ENCODE data around the gene FAM110A.
"Not testable (repeated sequence)": the region's sequence is repeated elsewhere in the genome, so short reads cannot be mapped to it uniquely, and the experiment has no call there.

The FAM110A gene

GRCh38 chr20:824490-824889 is 9.0 kb upstream of the FAM110A start:
- no peak for DNase-seq

GRCh38 chr20:824916-825315 is 8.6 kb upstream of the FAM110A start:
- no peak for DNase-seq

- DNase-seq: peak; percentile 69
Measured at GRCh38 chr20:825710-826421, 7.6 kb upstream of the FAM110A start.

GRCh38 chr20:826695-827323 is 6.7 kb upstream of the FAM110A start:
- no peak for DNase-seq

GRCh38 chr20:827981-828380 is 5.5 kb upstream of the FAM110A start:
- DNase-seq: not testable (repeated sequence)

- DNase-seq: no peak
Measured at GRCh38 chr20:828987-829386, 4.5 kb upstream of the FAM110A start.

GRCh38 chr20:829551-829950 is 4.0 kb upstream of the FAM110A start:
- peak; percentile 80 for DNase-seq

GRCh38 chr20:830011-830521 is 3.4 kb upstream of the FAM110A start:
- no peak for DNase-seq

GRCh38 chr20:831251-831650 is 2.3 kb upstream of the FAM110A start:
- no peak for DNase-seq

GRCh38 chr20:831956-832355 is 1.6 kb upstream of the FAM110A start:
- no peak for DNase-seq

- DNase-seq: no peak
Measured at GRCh38 chr20:833121-833449, 430 bp upstream of the FAM110A start.

GRCh38 chr20:834151-834746 is 734 bp downstream of the FAM110A start:
- DNase-seq: no peak

GRCh38 chr20:835608-836045 is 2.1 kb downstream of the FAM110A start:
- no peak for DNase-seq

GRCh38 chr20:836190-836589 is 2.7 kb downstream of the FAM110A start:
- no peak for DNase-seq

GRCh38 chr20:839015-839414 is 5.5 kb downstream of the FAM110A start:
- no peak for DNase-seq

- DNase-seq: no peak
Measured at GRCh38 chr20:839626-840025, 6.1 kb downstream of the FAM110A start.

GRCh38 chr20:840503-840857 is 7.0 kb downstream of the FAM110A start:
- no peak for DNase-seq

- DNase-seq: no peak
Measured at GRCh38 chr20:840858-841567, 7.5 kb downstream of the FAM110A start.

- no peak for DNase-seq
Measured at GRCh38 chr20:841568-842546, 8.3 kb downstream of the FAM110A start.

GRCh38 chr20:842547-842940 is 9.0 kb downstream of the FAM110A start:
- DNase-seq: no peak

- no peak for DNase-seq
Measured at GRCh38 chr20:843912-844311, 10.4 kb downstream of the FAM110A start.

GRCh38 chr20:844473-845225 is 11.1 kb downstream of the FAM110A start:
- peak; percentile 57 for DNase-seq
